Measurements from ENCODE around the gene DYNLT3. TPM values are rescaled to one million over a fixed set of nuclear protein-coding genes. Genes with fewer than 3 reads are reported as not detected.

The DYNLT3 gene
- total RNA-seq, 4 donors from 2014 or later = 26.9 to 36.3 (median 30.7) TPM

DNA sequence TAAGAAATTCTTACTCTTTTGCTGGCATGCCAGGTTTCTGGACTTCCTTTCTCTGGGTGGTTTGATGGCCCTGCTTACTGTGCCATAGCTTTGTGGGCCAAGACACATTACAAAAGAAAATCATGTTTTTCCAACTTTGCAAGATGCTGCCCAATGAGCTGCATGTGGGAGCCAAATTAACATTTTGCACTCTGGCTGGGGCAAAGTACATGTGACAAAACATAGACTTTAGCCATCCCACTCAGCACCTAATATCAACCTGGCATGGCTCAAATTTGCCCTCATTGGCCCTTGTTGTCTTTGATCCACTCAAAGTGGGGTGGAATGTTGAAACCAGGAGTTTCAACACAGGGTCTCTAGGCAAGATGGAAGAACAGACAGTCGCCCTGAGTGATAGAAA lies 40.0 kb upstream of the DYNLT3 start:
- Histone ChIP-seq H3K9me3 (no peaks in the 10 kb centered on the region), H3K4me3 (no peak overlapping the region), H3K36me3 (no peaks in the 10 kb centered on the region), H3K4me1 (no peaks in the 10 kb centered on the region), H3K27ac (no peak overlapping the region), H3K27me3 (no peaks in the 10 kb centered on the region)
- DNase-seq (ENCODE audit: low spot score in 2 of 2) = no peak
- TF ChIP-seq, protein P1, sequence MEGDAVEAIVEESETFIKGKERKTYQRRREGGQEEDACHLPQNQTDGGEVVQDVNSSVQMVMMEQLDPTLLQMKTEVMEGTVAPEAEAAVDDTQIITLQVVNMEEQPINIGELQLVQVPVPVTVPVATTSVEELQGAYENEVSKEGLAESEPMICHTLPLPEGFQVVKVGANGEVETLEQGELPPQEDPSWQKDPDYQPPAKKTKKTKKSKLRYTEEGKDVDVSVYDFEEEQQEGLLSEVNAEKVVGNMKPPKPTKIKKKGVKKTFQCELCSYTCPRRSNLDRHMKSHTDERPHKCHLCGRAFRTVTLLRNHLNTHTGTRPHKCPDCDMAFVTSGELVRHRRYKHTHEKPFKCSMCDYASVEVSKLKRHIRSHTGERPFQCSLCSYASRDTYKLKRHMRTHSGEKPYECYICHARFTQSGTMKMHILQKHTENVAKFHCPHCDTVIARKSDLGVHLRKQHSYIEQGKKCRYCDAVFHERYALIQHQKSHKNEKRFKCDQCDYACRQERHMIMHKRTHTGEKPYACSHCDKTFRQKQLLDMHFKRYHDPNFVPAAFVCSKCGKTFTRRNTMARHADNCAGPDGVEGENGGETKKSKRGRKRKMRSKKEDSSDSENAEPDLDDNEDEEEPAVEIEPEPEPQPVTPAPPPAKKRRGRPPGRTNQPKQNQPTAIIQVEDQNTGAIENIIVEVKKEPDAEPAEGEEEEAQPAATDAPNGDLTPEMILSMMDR (IDR thresholded peaks at IDR 0.05) = no peak
- TF ChIP-seq EP300 (IDR thresholded peaks at IDR 0.05) = no peak
- TF ChIP-seq POLR2A (IDR thresholded peaks at IDR 0.05) = no peak
- 47 to 90% methylated on average over 1 of the region's 1 CpG for WGBS, 2 donors

DNA sequence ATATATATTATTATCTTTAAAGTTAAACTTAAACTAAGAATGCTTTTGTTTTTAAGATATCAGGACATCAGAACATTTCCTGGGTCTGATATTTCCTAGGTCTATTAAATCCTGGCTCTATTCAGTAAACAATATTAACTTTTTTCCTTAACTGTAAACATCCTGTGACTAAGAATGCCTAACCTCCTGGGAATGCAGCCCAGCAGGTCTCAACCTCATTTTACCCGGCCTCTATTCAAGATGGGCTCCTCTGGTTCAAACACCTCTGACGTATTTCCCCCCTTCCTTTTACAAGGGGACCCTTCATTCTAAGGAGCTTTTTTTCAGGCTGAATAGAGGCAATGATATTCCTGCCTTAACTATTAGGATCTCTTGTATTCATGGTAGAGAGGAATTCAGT lies 35.8 kb upstream of the DYNLT3 start:
- TF ChIP-seq EP300 (IDR thresholded peaks at IDR 0.05) = no peak
- TF ChIP-seq, protein P1 (IDR thresholded peaks at IDR 0.05) = no peak
- Histone ChIP-seq H3K4me1 (no peaks in the 10 kb centered on the region), H3K27ac (no peak overlapping the region), H3K27me3 (no peaks in the 10 kb centered on the region), H3K4me3 (no peak overlapping the region), H3K9me3 (no peaks in the 10 kb centered on the region), H3K36me3 (no peaks in the 10 kb centered on the region)
- no peak for DNase-seq (ENCODE audit: low spot score in 2 of 2)
- 58 to 77% methylated on average over 2 of the region's 2 CpGs for WGBS, 2 donors

DNA sequence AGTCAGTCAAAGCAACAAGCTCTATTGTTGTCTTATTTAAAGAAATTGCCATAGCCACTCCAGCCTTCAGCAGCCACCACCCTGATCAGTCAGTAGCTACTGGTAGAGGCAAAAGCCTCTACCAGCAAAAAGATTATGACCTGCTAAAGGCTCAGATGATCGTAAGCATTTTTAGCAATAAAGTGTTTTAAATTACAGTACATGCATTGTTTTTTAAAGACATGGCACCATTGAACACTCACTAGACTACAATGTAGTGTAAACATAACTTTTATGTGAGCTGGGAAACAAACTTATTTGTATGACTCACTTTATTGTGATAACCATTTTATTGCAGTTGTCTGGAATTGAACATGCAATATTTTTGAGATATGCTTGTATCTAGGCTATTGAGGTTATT lies 32.3 kb upstream of the DYNLT3 start:
- no peaks in the 10 kb centered on the region for H3K36me3 ChIP-seq
- no peaks in the 10 kb centered on the region for H3K27me3 ChIP-seq
- H3K9me3 ChIP-seq = no peaks in the 10 kb centered on the region
- H3K4me3 ChIP-seq = no peak overlapping the region
- no peak for DNase-seq (ENCODE audit: low spot score in 2 of 2)
- no peak overlapping the region for H3K27ac ChIP-seq
- no peaks in the 10 kb centered on the region for H3K4me1 ChIP-seq
- WGBS, 2 donors = 58 to 72% methylated on average over 1 of the region's 1 CpG
- TF ChIP-seq, protein P1 (IDR thresholded peaks at IDR 0.05) = no peak
- TF ChIP-seq EP300 (IDR thresholded peaks at IDR 0.05) (no peak), POLR2A (IDR thresholded peaks at IDR 0.05) (no peak)

DNA sequence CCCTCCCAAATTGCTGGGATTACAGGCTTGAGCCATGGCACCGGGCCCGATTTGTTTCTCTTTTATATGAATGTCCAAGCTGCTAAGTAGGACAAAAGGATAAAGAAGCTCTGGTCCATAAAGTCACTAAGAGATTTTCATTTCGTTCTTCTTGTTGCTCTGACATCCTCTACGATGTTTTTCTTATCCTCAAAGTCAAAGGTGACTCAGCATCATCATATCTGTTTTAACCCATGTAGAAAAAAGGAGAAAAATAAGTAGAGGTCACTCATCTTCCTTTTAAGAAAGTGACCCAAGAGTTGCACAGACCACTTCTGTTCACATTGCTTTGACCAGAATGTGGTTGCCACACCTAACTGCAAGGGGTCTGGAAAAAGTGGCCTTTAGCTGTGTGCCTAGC lies 29.3 kb upstream of the DYNLT3 start:
- H3K27ac ChIP-seq = no peak overlapping the region
- WGBS, 2 donors = 82 to 92% methylated on average over 4 of the region's 4 CpGs
- no peak overlapping the region for H3K4me3 ChIP-seq
- H3K9me3 ChIP-seq = no peaks in the 10 kb centered on the region
- H3K27me3 ChIP-seq = no peaks in the 10 kb centered on the region
- DNase-seq (ENCODE audit: low spot score in 2 of 2) = no peak
- no peaks in the 10 kb centered on the region for H3K4me1 ChIP-seq
- H3K36me3 ChIP-seq = no peaks in the 10 kb centered on the region
- no peak for TF ChIP-seq EP300 (IDR thresholded peaks at IDR 0.05)
- no peak for TF ChIP-seq POLR2A (IDR thresholded peaks at IDR 0.05)
- TF ChIP-seq, protein P1 (IDR thresholded peaks at IDR 0.05) = no peak

DNA sequence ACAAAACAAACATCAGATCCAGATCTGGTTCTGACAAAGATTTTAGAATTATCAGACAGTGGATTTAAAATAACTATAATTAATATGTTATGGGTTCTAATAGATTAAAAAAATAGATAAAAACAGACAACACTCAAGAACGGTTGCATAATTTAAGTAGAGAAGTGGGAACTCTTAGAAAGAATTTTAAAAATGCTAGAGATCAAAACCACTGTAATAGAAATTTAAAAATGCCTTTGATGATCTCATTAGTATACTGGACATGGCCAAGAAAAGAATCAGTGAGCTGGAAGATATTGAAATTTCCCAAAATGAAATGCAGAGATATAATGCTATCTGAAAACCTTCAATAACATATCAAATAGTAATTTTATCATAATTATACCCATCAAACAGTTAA lies 28.3 kb upstream of the DYNLT3 start:
- Histone ChIP-seq H3K4me3 (no peak overlapping the region), H3K27ac (no peak overlapping the region), H3K36me3 (no peaks in the 10 kb centered on the region), H3K27me3 (no peaks in the 10 kb centered on the region), H3K9me3 (no peaks in the 10 kb centered on the region), H3K4me1 (no peaks in the 10 kb centered on the region)
- DNase-seq (ENCODE audit: low spot score in 2 of 2) = no peak
- 44 to 68% methylated on average over 1 of the region's 1 CpG for WGBS, 2 donors
- TF ChIP-seq, protein P1 (IDR thresholded peaks at IDR 0.05) = no peak
- TF ChIP-seq EP300 (IDR thresholded peaks at IDR 0.05) (no peak), POLR2A (IDR thresholded peaks at IDR 0.05) (no peak)
